ENCODE measurements around the gene ZSCAN30. TPM values are rescaled to one million over a fixed set of nuclear protein-coding genes. Genes with fewer than 3 reads are reported as not detected.
A peak's percentile ranks its signal among the peaks of the same experiment; 100 is the strongest.

The ZSCAN30 gene
- total and polyA plus RNA-seq, 9 of the 15 experiments (the other 6 are each of a cell fraction or from before 2014, with no cell fraction given), result 4.6 to 13.6 (median 10.8) TPM

- TF ChIP-seq CLOCK (CRISPR knock-in tag; IDR thresholded peaks at IDR 0.05; ENCODE audit: borderline replicate concordance), result 0 out of 2 replicates have a peak, but pooled peaks have one; percentile 19
- peak; percentile 22; the same call in 1 of the 2 replicates for TF ChIP-seq E2F3 (CRISPR knock-in tag; IDR thresholded peaks at IDR 0.05)
- 0 out of 2 replicates have a peak, but pooled peaks have one; percentile 68 for TF ChIP-seq NR2F6 (CRISPR knock-in tag; IDR thresholded peaks at IDR 0.05)
- TF ChIP-seq RNF2 (IDR thresholded peaks at IDR 0.05), result peak; percentile 83
- peak; percentile 35 for TF ChIP-seq BRD9 (IDR thresholded peaks at IDR 0.05; ENCODE audit: low read depth, partially characterized antibody)
- TF ChIP-seq RB1 (IDR thresholded peaks at IDR 0.05; ENCODE audit: low read depth), result peak; percentile 86; the same call in 1 of the 2 replicates
- peak in 1 of 2 experiments; percentile 63; a peak in 1 of 4 replicates for TF ChIP-seq HDAC1 (IDR thresholded peaks at IDR 0.05)
- peak; percentile 86 for TF ChIP-seq EP400 (IDR thresholded peaks at IDR 0.05)
- 0 out of 2 replicates have a peak, but pooled peaks have one; percentile 37 for TF ChIP-seq ZNF239 (CRISPR knock-in tag; IDR thresholded peaks at IDR 0.05)
- peak; percentile 77 for TF ChIP-seq TAF7 (tag; IDR thresholded peaks at IDR 0.05)
- TF ChIP-seq CGGBP1 (CRISPR knock-in tag; IDR thresholded peaks at IDR 0.05), result no peak
- TF ChIP-seq ZBTB1 (CRISPR knock-in tag; IDR thresholded peaks at IDR 0.05; ENCODE audit: borderline replicate concordance, low read depth), result peak; percentile 99
- TF ChIP-seq CAMTA2 (CRISPR knock-in tag; conservative IDR thresholded peaks at IDR 0.05), result 0 out of 2 replicates have a peak, but pooled peaks have one; percentile 88
- TF ChIP-seq ARHGAP35 (IDR thresholded peaks at IDR 0.05; ENCODE audit: partially characterized antibody), result no peak
- TF ChIP-seq HBP1 (CRISPR knock-in tag; IDR thresholded peaks at IDR 0.05), result peak; percentile 83; the same call in 1 of the 2 replicates
- TF ChIP-seq, protein P1, sequence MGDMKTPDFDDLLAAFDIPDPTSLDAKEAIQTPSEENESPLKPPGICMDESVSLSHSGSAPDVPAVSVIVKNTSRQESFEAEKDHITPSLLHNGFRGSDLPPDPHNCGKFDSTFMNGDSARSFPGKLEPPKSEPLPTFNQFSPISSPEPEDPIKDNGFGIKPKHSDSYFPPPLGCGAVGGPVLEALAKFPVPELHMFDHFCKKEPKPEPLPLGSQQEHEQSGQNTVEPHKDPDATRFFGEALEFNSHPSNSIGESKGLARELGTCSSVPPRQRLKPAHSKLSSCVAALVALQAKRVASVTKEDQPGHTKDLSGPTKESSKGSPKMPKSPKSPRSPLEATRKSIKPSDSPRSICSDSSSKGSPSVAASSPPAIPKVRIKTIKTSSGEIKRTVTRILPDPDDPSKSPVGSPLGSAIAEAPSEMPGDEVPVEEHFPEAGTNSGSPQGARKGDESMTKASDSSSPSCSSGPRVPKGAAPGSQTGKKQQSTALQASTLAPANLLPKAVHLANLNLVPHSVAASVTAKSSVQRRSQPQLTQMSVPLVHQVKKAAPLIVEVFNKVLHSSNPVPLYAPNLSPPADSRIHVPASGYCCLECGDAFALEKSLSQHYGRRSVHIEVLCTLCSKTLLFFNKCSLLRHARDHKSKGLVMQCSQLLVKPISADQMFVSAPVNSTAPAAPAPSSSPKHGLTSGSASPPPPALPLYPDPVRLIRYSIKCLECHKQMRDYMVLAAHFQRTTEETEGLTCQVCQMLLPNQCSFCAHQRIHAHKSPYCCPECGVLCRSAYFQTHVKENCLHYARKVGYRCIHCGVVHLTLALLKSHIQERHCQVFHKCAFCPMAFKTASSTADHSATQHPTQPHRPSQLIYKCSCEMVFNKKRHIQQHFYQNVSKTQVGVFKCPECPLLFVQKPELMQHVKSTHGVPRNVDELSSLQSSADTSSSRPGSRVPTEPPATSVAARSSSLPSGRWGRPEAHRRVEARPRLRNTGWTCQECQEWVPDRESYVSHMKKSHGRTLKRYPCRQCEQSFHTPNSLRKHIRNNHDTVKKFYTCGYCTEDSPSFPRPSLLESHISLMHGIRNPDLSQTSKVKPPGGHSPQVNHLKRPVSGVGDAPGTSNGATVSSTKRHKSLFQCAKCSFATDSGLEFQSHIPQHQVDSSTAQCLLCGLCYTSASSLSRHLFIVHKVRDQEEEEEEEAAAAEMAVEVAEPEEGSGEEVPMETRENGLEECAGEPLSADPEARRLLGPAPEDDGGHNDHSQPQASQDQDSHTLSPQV (IDR thresholded peaks at IDR 0.05), result 0 out of 2 replicates have a peak, but pooled peaks have one; percentile 1
- TF ChIP-seq, protein P2, sequence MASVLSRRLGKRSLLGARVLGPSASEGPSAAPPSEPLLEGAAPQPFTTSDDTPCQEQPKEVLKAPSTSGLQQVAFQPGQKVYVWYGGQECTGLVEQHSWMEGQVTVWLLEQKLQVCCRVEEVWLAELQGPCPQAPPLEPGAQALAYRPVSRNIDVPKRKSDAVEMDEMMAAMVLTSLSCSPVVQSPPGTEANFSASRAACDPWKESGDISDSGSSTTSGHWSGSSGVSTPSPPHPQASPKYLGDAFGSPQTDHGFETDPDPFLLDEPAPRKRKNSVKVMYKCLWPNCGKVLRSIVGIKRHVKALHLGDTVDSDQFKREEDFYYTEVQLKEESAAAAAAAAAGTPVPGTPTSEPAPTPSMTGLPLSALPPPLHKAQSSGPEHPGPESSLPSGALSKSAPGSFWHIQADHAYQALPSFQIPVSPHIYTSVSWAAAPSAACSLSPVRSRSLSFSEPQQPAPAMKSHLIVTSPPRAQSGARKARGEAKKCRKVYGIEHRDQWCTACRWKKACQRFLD (CRISPR knock-in tag; IDR thresholded peaks at IDR 0.05), result peak; percentile 65; the same call in 1 of the 2 replicates
Measured at GRCh38 chr18:35240664-35241447, 49.2 kb downstream of the ZSCAN30 start, which contains the start of gene ZNF397 (continued).

Data from K562 (cell line).